Tibial nerve (tissue), 4 donors: Measurements from ENCODE around the gene BAIAP2. TPM values are rescaled to one million over a fixed set of nuclear protein-coding genes. Genes with fewer than 3 reads are reported as not detected.
"Not testable (repeated sequence)": the region's sequence is repeated elsewhere in the genome, so short reads cannot be mapped to it uniquely, and the experiment has no call there.

ENCODE experiments used
- DNase-seq, 2 donors: peaks; one replicate each; pipeline ENCODE4 v3.0.0-alpha.2; 2019; ENCODE audit warnings: low spot score in 2 of 2
- H3K27ac ChIP-seq, 4 donors: fragments of 200-600 bp; sonication (generic) in 3 of 4; one replicate each; pipeline ENCODE4 v1.5.1; 2017 to 2019; ENCODE audit warnings: mild to moderate bottlenecking in 1 of 4
- H3K27me3 ChIP-seq, 2 donors: fragments of 200-600 bp; sonication (generic) in 1 of 2; one replicate each; pipeline versions ENCODE4 v1.5.1 to v1.6.0; 2017 to 2019
- H3K36me3 ChIP-seq, 3 donors: fragments of 200-600 bp; sonication (generic); one replicate each; pipeline ENCODE4 v1.5.1; 2018 to 2019
- H3K4me1 ChIP-seq, 4 donors: fragments of 200-600 bp; sonication (generic) in 3 of 4; one replicate each; pipeline ENCODE4 v1.5.1; 2017 to 2019
- H3K4me3 ChIP-seq, 4 donors: fragments of 200-600 bp; sonication (generic) in 3 of 4; one replicate each; pipeline ENCODE4 v1.5.1; 2017 to 2019; ENCODE audit warnings: mild to moderate bottlenecking in 1 of 4, moderate library complexity in 1 of 4
- H3K9me3 ChIP-seq, 4 donors: fragments of 200-600 bp; sonication (generic) in 3 of 4; one replicate each; pipeline ENCODE4 v1.5.1; 2017 to 2019
- EP300 ChIP-seq, 2 donors: sonication (generic); formaldehyde crosslinking; IDR thresholded peaks; one replicate each; pipeline ENCODE4 v1.6.1; 2017; ENCODE audit warnings: antibody characterized with exemption in 2 of 2, mild to moderate bottlenecking in 1 of 2
- POLR2A ChIP-seq, 2 donors: fragments of 450-650 bp; IDR thresholded peaks; one replicate each; pipeline ENCODE4 v1.6.1; 2017; ENCODE audit warnings: antibody characterized with exemption in 2 of 2, mild to moderate bottlenecking in 2 of 2, moderate library complexity in 2 of 2
- WGBS, 2 donors: methylation state at CpG; one replicate each; pipeline ENCODE4 v1.1.5; 2018; 5-methylcytosine and 5-hydroxymethylcytosine counted together
- total RNA-seq, 4 donors: library from RNA; depleted of rRNA; stranded (reverse); fragments of >200 nt; gene quantifications; one replicate each; pipeline ENCODE4 v1.1.0, GENCODE V29; 2016
- TF ChIP-seq, protein P1 (sequence below), 5 experiments: fragments of 200-600 bp in 3 of 5; fragments of 450-650 bp in 2 of 5; sonication (generic) in 3 of 5; IDR thresholded peaks; one replicate each; pipeline ENCODE4 v1.5.1; 2016 to 2019; ENCODE audit warnings: antibody characterized with exemption in 5 of 5, mild to moderate bottlenecking in 3 of 5, moderate library complexity in 2 of 5

BAIAP2 gene
- total RNA-seq, 4 donors from 2014 or later, result 49.5 to 81.2 (median 66.9) TPM

GRCh38 chr17:81029859-81030258, 5.1 kb upstream of the BAIAP2 start:
- no peak for DNase-seq
- 90 to 95% methylated on average over 11 of the region's 11 CpGs for WGBS, 2 donors
- Histone ChIP-seq H3K36me3 (peaks cover 0 to 21% (median 0%) of the 10 kb centered on the region in 3 donors), H3K27me3 (peaks cover 0 to 31% of the 10 kb centered on the region in 2 donors), H3K9me3 (no peaks in the 10 kb centered on the region), H3K4me1 (peaks cover 0 to 64% (median 30%) of the 10 kb centered on the region in 4 donors), H3K27ac (no peak overlapping the region), H3K4me3 (no peak overlapping the region)
- no peak for TF ChIP-seq EP300 (IDR thresholded peaks at IDR 0.05)
- TF ChIP-seq, protein P1, sequence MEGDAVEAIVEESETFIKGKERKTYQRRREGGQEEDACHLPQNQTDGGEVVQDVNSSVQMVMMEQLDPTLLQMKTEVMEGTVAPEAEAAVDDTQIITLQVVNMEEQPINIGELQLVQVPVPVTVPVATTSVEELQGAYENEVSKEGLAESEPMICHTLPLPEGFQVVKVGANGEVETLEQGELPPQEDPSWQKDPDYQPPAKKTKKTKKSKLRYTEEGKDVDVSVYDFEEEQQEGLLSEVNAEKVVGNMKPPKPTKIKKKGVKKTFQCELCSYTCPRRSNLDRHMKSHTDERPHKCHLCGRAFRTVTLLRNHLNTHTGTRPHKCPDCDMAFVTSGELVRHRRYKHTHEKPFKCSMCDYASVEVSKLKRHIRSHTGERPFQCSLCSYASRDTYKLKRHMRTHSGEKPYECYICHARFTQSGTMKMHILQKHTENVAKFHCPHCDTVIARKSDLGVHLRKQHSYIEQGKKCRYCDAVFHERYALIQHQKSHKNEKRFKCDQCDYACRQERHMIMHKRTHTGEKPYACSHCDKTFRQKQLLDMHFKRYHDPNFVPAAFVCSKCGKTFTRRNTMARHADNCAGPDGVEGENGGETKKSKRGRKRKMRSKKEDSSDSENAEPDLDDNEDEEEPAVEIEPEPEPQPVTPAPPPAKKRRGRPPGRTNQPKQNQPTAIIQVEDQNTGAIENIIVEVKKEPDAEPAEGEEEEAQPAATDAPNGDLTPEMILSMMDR (IDR thresholded peaks at IDR 0.05), result no peak
- no peak for TF ChIP-seq POLR2A (IDR thresholded peaks at IDR 0.05)

DNA sequence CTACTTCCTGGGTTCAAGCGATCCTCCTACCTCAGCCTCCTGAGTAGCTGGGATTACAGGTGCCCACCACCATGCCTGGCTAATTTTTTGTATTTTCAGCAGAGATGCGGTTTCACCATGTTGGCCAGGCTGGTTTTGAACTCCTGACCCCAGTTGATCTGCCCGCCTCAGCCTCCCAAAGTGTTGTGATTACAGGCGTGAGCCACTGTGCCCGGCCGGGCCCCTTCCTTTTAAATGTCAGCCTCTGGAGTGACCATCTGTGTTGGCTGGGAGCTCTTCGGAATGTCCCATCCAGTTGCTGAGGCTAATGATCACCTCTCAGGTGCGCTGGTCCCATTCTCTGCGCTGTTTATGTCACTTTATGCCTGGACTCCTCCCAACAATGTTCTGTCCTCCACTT, 4.6 kb upstream of the BAIAP2 start:
- Histone ChIP-seq H3K27me3 (peaks cover 0 to 31% of the 10 kb centered on the region in 2 donors), H3K4me1 (peaks cover 0 to 60% (median 28%) of the 10 kb centered on the region in 4 donors), H3K36me3 (peaks cover 0 to 21% (median 0%) of the 10 kb centered on the region in 3 donors)
- H3K9me3 ChIP-seq, DNase-seq, H3K4me3 ChIP-seq, H3K27ac ChIP-seq: not testable (repeated sequence)
- WGBS, 2 donors, result 94 to 96% methylated on average over 9 of the region's 9 CpGs

DNA sequence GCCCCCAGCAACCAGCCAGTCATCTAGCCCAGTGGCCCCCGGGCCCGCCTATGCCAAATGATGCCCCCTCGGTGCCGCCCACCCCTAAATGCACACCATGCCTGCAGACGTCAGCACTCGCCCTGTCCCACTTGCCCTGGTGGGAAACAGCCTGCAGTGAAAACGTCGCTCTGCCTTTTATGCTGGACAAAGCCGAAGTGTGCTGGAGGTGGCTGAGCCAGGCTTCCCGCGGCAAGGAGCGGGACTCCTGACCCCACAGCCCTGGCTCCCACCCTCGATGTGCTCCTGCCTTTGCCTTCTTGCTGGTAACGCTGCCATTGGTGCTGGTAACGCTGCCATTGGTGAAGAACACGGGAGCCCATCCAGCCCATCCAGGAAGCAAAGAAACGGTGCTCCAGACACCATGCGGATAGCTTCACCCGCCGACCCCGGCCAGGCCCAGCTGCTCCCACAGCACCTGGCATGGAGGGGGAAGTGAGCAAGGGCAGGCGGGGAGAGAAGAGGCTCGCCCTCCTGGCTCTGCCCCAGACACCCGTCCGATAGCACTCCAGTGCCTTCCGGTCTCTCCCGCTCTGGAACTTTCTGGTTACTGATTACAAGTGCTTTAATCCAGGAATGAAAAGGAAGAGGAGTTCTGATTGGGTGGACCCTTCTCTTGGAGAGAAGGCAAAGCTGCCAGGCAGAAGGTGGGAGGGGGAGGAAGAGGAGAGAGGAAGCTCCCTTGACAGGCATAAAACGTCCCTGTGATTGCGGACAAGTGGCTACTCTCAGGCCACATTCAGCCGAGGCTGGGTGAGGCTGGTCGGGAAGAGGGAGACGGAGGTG, 4.0 kb upstream of the BAIAP2 start:
- peaks cover 0 to 56% (median 23%) of the 10 kb centered on the region in 4 donors for H3K4me1 ChIP-seq
- H3K27me3 ChIP-seq, result peaks cover 0 to 30% of the 10 kb centered on the region in 2 donors
- H3K9me3 ChIP-seq, result no peaks in the 10 kb centered on the region
- no peak for DNase-seq
- H3K4me3 ChIP-seq, result no peak overlapping the region
- no peak overlapping the region for H3K27ac ChIP-seq
- WGBS, 2 donors, result 69 to 75% methylated on average over 28 to 32 of the region's 32 CpGs
- H3K36me3 ChIP-seq, result peaks cover 0 to 21% (median 0%) of the 10 kb centered on the region in 3 donors
- TF ChIP-seq EP300 (IDR thresholded peaks at IDR 0.05), result no peak
- TF ChIP-seq, protein P1 (IDR thresholded peaks at IDR 0.05), result no peak
- TF ChIP-seq POLR2A (IDR thresholded peaks at IDR 0.05), result no peak

GRCh38 chr17:81031566-81032550, 3.1 kb upstream of the BAIAP2 start:
- no peak overlapping the region for H3K27ac ChIP-seq
- no peak overlapping the region for H3K4me3 ChIP-seq
- peaks cover 0 to 22% of the 10 kb centered on the region in 2 donors for H3K27me3 ChIP-seq
- H3K36me3 ChIP-seq, result peaks cover 0 to 21% (median 0%) of the 10 kb centered on the region in 3 donors
- no peak for DNase-seq
- TF ChIP-seq EP300 (IDR thresholded peaks at IDR 0.05) (no peak), POLR2A (IDR thresholded peaks at IDR 0.05) (no peak)
- TF ChIP-seq, protein P1 (IDR thresholded peaks at IDR 0.05), result no peak
- H3K9me3 ChIP-seq, result no peaks in the 10 kb centered on the region
- WGBS, 2 donors, result 86 to 88% methylated on average over 33 to 38 of the region's 41 CpGs
- H3K4me1 ChIP-seq, result peaks cover 0 to 56% (median 22%) of the 10 kb centered on the region in 4 donors

DNA sequence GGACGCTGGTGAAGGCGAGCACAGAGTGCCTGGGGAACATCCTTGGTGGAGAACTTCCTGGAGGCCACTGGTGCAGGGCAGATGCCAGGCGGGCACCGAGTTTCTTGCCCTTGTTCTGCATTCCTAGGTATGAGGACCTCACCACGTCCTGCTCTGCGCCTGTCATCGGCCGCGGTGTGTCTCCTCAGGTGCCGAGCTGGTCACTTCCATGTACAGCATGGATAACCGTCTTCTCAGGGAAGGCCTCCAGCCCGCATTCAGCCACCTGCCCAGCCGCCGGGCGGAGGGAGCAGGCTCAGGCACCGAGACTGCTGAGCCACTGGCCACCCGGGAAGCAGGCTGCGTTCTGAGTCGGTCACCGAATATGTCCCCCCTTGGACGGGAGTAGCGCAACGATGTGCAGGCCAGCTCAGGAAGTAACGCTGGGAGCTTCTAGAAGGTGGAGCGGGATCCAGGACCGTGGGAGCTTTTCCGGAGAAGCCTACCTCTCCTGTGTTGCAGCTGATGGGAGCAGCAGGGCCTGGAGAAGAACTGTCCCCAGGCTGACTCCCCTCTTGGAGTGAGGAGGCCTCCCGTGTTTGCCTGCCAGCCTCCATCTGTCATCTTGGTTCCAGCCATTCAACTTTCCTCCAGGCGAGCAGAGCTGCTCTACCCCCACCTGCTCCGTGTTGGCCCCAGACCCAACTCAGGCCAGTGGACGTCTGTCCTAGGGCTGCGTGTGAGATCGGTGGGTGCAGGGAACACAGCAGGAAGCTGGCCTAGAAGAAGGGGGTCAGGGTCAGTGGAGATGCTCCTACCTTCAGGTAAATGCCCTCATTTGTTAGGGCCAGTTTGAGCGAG, 2.1 kb upstream of the BAIAP2 start:
- no peak for TF ChIP-seq EP300 (IDR thresholded peaks at IDR 0.05)
- TF ChIP-seq POLR2A (IDR thresholded peaks at IDR 0.05), result no peak
- TF ChIP-seq, protein P1 (IDR thresholded peaks at IDR 0.05), result no peak
- WGBS, 2 donors, result 91% methylated on average over 30 to 33 of the region's 34 CpGs
- peak overlapping the region in 2 of 4 donors; percentile 42 to 88 for H3K27ac ChIP-seq
- H3K27me3 ChIP-seq, result peaks cover 0 to 12% of the 10 kb centered on the region in 2 donors
- no peak overlapping the region for H3K4me3 ChIP-seq
- peaks cover 0 to 56% (median 24%) of the 10 kb centered on the region in 4 donors for H3K4me1 ChIP-seq
- H3K9me3 ChIP-seq, result no peaks in the 10 kb centered on the region
- H3K36me3 ChIP-seq, result peaks cover 0 to 21% (median 0%) of the 10 kb centered on the region in 3 donors
- no peak for DNase-seq
